HG03135 (cell line): ENCODE data around the gene STK10.

Experiments
- ATAC-seq: cut with Tn5 transposase; IDR thresholded peaks from one replicate; pipeline ENCODE4 v1.9.1; 2021; ENCODE audit warnings: mild to moderate bottlenecking, moderate library complexity; ENCODE audit not compliant: unreplicated experiment

The STK10 gene

GRCh38 chr5:172189693-172190296, 1.8 kb upstream of the STK10 start:
- ATAC-seq: no peak

- no peak for ATAC-seq
Observed at GRCh38 chr5:172188893-172189692, 1.1 kb upstream of the STK10 start.

- peak; percentile 14 for ATAC-seq
Observed at GRCh38 chr5:172187118-172188032, 649 bp downstream of the STK10 start.

GRCh38 chr5:172186114-172186695, 1.8 kb downstream of the STK10 start:
- no peak for ATAC-seq

GRCh38 chr5:172185096-172185461, 2.9 kb downstream of the STK10 start:
- no peak for ATAC-seq

GRCh38 chr5:172183881-172184280, 4.1 kb downstream of the STK10 start:
- no peak for ATAC-seq

- no peak for ATAC-seq
Observed at GRCh38 chr5:172182291-172182690, 5.7 kb downstream of the STK10 start.

- ATAC-seq: no peak
Observed at GRCh38 chr5:172180936-172181335, 7.1 kb downstream of the STK10 start.

- no peak for ATAC-seq
Observed at GRCh38 chr5:172178991-172179989, 8.7 kb downstream of the STK10 start.

- ATAC-seq: no peak
Observed at GRCh38 chr5:172178301-172178987, 9.6 kb downstream of the STK10 start.

GRCh38 chr5:172177176-172177575, 10.8 kb downstream of the STK10 start:
- no peak for ATAC-seq

GRCh38 chr5:172175263-172175719, 12.7 kb downstream of the STK10 start:
- ATAC-seq: no peak

- no peak for ATAC-seq
Observed at GRCh38 chr5:172173564-172174153, 14.4 kb downstream of the STK10 start.

- ATAC-seq: no peak
Observed at GRCh38 chr5:172172912-172173563, 15.0 kb downstream of the STK10 start.

- no peak for ATAC-seq
Observed at GRCh38 chr5:172171118-172171517, 16.9 kb downstream of the STK10 start.

GRCh38 chr5:172170251-172170701, 17.7 kb downstream of the STK10 start:
- ATAC-seq: no peak

GRCh38 chr5:172169216-172169615, 18.8 kb downstream of the STK10 start:
- no peak for ATAC-seq

GRCh38 chr5:172168311-172168710, 19.7 kb downstream of the STK10 start:
- no peak for ATAC-seq
